Hematopoietic multipotent progenitor cell treated with erythropoietin and hydrocortisone succinate and interleukin-3 and kit ligand, for 6 days (in vitro differentiated cells): ENCODE results near the gene SEMA3B.
A peak's percentile ranks its signal among the peaks of the same experiment; 100 is the strongest.
"Not testable (repeated sequence)": the region's sequence is repeated elsewhere in the genome, so short reads cannot be mapped to it uniquely, and the experiment has no call there.

Experiments
- DNase-seq: peaks from one replicate; pipeline ENCODE4 v3.0.0-alpha.2; 2015

Gene SEMA3B

GRCh38 chr3:50268703-50269451 lies at the start of gene SEMA3B:
Gene SEMA3B (plus strand): TSS chr3:50269147. CDS start chr3:50269241, 94 bp downstream.
- DNase-seq = peak; percentile 42

- DNase-seq = no peak
Observed at GRCh38 chr3:50219285-50219684, 49.7 kb upstream of the SEMA3B start.

GRCh38 chr3:50220109-50220508 lies 48.8 kb upstream of the SEMA3B start:
- DNase-seq = no peak

- DNase-seq = no peak
Observed at GRCh38 chr3:50221051-50221410, 47.9 kb upstream of the SEMA3B start.

GRCh38 chr3:50221411-50222168 lies 47.4 kb upstream of the SEMA3B start:
- peak; percentile 43 for DNase-seq

- DNase-seq = no peak
Observed at GRCh38 chr3:50222169-50222528, 46.8 kb upstream of the SEMA3B start.

GRCh38 chr3:50224639-50225038 lies 44.3 kb upstream of the SEMA3B start:
- no peak for DNase-seq

- DNase-seq = peak; percentile 65
Observed at GRCh38 chr3:50226888-50227389, 42.0 kb upstream of the SEMA3B start.

GRCh38 chr3:50227390-50228183 lies 41.4 kb upstream of the SEMA3B start:
- DNase-seq = peak; percentile 96

GRCh38 chr3:50228184-50228763 lies 40.7 kb upstream of the SEMA3B start:
- not testable (repeated sequence) for DNase-seq

GRCh38 chr3:50229490-50229889 lies 39.5 kb upstream of the SEMA3B start:
- DNase-seq = no peak

- no peak for DNase-seq
Observed at GRCh38 chr3:50230104-50230793, 38.7 kb upstream of the SEMA3B start.

- DNase-seq = no peak
Observed at GRCh38 chr3:50230794-50231125, 38.2 kb upstream of the SEMA3B start.

- no peak for DNase-seq
Observed at GRCh38 chr3:50231581-50231980, 37.4 kb upstream of the SEMA3B start.

- peak; percentile 75 for DNase-seq
Observed at GRCh38 chr3:50232303-50232702, 36.6 kb upstream of the SEMA3B start.

GRCh38 chr3:50233176-50233575 lies 35.8 kb upstream of the SEMA3B start:
- no peak for DNase-seq

GRCh38 chr3:50235716-50236483 lies 33.0 kb upstream of the SEMA3B start, which contains the start of gene GNAI2:
Gene GNAI2 (plus strand): TSS chr3:50236204. CDS start chr3:50236336, 132 bp downstream.
- peak; percentile 99 for DNase-seq

- no peak for DNase-seq
Observed at GRCh38 chr3:50236484-50237132, 32.3 kb upstream of the SEMA3B start.

- DNase-seq = peak; percentile 60
Observed at GRCh38 chr3:50237133-50237651, 31.8 kb upstream of the SEMA3B start.

- peak; percentile 94 for DNase-seq
Observed at GRCh38 chr3:50237754-50238548, 31.0 kb upstream of the SEMA3B start.
